NT2/D1 (cell line): ENCODE data around the gene CKS2.

Source experiments
- SUZ12 ChIP-seq: IDR thresholded peaks from 2 replicates; pipeline ENCODE4 v1.6.1; 2011; ENCODE audit not compliant: insufficient read length, insufficient read depth; ENCODE audit errors: extremely low read depth
- YY1 ChIP-seq: IDR thresholded peaks from 2 replicates; pipeline ENCODE4 v1.6.1; 2011; ENCODE audit not compliant: insufficient read length, insufficient read depth
- ZNF274 ChIP-seq: IDR thresholded peaks from 2 replicates; pipeline ENCODE4 v1.6.1; 2011; ENCODE audit warnings: mild to moderate bottlenecking, low read depth, low read length

DNA sequence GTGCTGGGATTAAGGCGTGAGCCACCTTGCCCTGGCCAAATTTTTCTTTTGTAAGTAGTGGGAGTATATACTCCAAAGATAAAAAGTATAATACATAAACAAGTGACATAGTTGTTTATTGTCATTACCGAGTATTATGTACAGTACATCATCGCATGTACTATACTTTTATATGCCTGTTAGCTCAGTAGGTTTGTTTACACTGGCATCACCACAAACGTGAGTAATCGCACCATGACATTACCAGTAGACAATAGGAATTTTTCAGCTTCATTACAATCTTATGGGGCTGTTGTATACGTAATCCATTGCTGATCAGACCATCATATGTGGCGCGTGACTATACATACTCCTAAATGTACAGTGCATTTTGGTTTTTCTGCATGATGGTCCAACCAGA lies 17.1 kb downstream of the CKS2 start:
- TF ChIP-seq YY1: no peak
- TF ChIP-seq SUZ12: no peak
- TF ChIP-seq ZNF274: no peak
